AG09319 (cell line): ENCODE data around the gene NTNG2.

Experiments used
- DNase-seq: peaks from one replicate; pipeline ENCODE4 v3.0.0-alpha.2; 2010; ENCODE audit warnings: low read depth; ENCODE audit errors: extremely low read depth
- TF ChIP-seq, protein P1 (sequence below): IDR thresholded peaks from 2 replicates; pipeline ENCODE4 v1.5.1; 2011; ENCODE audit warnings: low read depth, mild to moderate bottlenecking, inconsistent platforms, low read length, moderate library complexity

Gene NTNG2

DNA sequence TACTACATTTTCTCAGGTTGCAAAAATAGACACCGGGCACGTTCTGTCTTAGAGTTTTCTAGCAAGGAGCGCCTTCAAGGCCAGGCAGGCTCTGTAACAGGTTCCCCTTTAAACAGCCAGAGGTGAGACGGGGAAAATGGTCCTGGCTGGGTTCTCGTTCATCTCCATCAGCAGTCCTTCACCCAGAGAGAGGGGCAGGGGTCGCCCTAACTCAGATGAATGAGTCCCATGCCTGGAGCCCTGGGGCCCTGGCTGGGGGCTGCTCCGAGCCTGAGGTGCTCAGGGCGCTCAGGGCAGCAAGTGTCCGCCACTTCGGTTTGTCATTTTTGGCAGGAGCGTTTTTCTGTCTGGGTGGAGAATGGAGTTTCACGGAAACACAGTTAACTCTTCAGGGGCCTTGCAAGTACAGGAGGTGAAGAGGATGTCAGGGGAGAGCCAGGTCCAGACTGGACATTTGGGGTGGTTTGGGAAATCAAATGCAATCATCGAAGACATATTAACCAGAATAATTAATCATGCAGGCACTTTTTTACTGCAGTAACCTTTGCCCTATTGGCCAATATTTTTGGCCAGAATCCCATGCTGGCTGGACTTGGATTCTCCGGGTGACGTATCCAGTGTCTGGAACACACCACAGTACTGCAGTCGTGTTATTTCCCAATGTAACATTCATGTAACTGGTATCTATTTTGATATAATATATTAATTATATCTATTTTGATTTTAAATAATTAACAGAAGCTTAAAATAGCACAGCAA is 2.9 kb downstream of the NTNG2 start:
- TF ChIP-seq, protein P1, sequence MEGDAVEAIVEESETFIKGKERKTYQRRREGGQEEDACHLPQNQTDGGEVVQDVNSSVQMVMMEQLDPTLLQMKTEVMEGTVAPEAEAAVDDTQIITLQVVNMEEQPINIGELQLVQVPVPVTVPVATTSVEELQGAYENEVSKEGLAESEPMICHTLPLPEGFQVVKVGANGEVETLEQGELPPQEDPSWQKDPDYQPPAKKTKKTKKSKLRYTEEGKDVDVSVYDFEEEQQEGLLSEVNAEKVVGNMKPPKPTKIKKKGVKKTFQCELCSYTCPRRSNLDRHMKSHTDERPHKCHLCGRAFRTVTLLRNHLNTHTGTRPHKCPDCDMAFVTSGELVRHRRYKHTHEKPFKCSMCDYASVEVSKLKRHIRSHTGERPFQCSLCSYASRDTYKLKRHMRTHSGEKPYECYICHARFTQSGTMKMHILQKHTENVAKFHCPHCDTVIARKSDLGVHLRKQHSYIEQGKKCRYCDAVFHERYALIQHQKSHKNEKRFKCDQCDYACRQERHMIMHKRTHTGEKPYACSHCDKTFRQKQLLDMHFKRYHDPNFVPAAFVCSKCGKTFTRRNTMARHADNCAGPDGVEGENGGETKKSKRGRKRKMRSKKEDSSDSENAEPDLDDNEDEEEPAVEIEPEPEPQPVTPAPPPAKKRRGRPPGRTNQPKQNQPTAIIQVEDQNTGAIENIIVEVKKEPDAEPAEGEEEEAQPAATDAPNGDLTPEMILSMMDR = no peak
- DNase-seq = no peak

DNA sequence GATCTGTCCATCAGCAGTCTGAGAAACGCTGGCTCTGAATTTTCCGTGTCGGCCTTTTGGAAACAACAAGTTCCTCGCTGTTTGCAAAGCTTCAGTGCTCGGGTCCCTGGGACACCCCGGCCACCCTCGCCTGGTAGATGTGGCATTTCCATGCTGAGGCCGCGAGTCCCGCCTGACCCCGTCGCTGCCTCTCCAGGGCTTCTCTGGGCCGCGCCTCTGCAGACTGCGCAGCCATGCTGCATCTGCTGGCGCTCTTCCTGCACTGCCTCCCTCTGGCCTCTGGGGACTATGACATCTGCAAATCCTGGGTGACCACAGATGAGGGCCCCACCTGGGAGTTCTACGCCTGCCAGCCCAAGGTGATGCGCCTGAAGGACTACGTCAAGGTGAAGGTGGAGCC is 4.7 kb downstream of the NTNG2 start:
- no peak for DNase-seq
- TF ChIP-seq, protein P1 = no peak

DNA sequence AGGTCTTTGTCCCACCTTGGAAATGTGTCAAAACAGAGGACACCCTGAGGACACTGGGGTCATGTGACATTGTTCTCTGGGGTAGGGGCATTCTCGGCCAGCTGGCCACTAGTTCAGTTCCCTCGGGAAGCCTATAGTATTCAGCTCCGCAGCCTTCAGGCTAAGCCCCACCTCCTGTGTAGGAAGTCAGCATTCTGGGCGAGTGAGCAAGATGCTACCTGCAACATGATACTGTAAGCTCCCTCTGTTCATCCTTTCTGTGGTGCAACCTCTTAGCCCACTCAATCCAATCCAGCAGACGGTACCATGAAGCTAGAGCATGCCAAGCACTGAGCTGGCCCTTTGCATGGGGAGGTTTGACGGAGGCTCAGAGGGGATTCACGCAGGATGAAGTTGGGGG is 5.3 kb downstream of the NTNG2 start:
- DNase-seq = no peak
- TF ChIP-seq, protein P1 = no peak

DNA sequence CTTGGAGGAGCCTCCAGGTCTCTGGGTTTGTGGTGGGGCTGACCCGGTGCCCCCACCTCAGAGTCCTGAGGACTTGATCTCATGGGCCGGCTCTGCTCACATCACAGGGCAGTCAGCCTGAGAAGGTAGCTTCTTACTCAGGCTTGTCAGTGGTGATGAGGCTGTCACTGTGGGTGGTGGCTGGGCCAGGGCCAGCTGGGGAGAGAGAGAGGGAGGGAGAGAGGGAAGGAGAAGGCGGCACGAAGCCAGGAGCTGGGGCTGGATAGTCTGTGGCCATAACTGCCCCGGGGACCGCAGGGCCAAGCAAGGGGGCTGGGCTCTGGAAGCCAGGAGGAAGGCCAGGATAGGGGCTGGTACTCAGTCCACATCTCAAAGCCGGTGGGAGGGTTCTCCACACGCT is 6.5 kb downstream of the NTNG2 start:
- DNase-seq = no peak
- TF ChIP-seq, protein P1 = no peak

DNA sequence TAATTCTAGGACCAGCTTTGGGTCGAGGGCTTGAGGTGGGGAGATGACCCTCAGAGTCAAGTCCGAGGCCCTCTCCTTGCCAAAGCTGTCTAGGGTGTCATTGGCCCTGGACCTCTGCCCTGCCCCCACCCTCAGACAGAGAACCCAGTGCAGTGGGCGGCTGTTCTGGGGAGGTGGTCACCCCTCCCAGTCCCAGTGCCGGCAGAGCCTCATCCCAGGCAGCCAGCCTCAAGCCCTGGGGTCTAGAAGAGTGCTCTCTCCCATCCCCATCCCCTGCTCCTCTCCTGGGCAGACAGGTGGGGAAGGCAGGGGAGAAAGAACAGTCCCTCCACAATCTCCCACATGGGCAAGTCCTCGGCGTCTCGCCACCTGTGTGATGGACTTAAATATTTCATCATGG is 7.0 kb downstream of the NTNG2 start:
- DNase-seq = no peak
- TF ChIP-seq, protein P1 = no peak

DNA sequence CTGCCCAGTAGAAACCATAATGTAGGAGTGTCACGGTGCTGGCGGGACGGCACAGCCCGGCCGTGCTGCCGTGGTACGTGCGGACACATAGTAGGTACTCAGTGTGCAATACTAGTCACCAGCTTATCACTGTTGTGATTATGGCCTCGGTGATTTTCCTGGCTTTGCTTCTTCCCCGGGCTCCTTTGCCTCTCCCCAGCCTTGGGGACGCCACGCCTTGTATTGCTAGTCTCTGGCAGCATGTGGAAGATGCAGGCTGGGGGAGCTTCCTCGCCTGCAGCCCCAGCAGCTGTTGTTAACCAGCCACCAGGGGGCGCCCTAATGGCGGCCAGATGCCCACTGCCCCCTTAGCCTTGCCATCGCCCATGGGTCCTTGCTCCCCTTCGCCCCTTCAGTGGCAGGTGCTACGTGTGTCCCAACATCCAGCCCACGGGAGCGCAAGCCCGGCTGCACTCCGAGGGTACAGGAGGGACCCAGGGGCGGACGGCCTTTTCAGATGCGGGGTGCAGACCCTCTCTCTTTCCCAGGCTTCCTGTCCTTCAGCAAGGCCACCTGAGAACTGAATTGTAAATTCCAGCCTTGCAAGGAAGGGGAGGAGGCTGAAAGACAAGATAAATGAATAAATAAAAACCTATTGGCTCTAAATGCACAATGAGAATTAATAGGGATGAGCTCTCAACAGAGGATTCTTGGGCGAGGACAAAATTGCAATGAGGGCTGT is 8.0 kb downstream of the NTNG2 start:
- TF ChIP-seq, protein P1 = peak; percentile 69
- no peak for DNase-seq

DNA sequence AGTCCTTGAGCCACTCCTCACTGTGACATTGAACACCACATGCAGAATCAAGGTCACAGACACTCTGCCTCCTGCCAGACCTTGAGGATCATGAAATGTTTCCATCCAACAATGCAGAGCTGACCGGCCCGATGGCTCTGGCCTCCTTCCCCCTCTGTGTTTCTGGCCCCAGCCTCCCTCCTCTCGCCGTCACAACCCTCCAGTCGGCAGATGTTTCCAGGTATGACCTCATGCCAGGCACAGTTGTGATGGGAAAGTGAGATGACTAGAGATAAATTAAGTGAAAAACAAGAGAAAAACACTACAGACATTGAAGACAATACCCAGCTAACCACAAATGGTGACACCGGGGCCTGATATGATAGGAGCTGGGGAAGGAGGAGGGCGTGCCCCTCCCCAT is 9.8 kb downstream of the NTNG2 start:
- TF ChIP-seq, protein P1 = no peak
- DNase-seq = no peak
